Globus pallidus (tissue), 1 donor: ENCODE data around the gene ELL2.

ENCODE experiments used
- DNase-seq: peaks from one replicate; pipeline ENCODE4 v3.0.0-alpha.2; 2015; ENCODE audit warnings: low spot score

Gene ELL2

GRCh38 chr5:95961617-95962474 is at the start of gene ELL2:
TSS of gene ELL2 (minus strand) at chr5:95961851. CDS start at chr5:95961721, 130 bp downstream.
- DNase-seq: peak; percentile 98

- DNase-seq: no peak
Observed at GRCh38 chr5:96008987-96009647, 47.5 kb upstream of the ELL2 start.

GRCh38 chr5:96008487-96008886 is 46.8 kb upstream of the ELL2 start:
- no peak for DNase-seq

GRCh38 chr5:96007051-96007450 is 45.4 kb upstream of the ELL2 start:
- no peak for DNase-seq

- DNase-seq: no peak
Observed at GRCh38 chr5:96006291-96006690, 44.6 kb upstream of the ELL2 start.

- DNase-seq: no peak
Observed at GRCh38 chr5:96004754-96005153, 43.1 kb upstream of the ELL2 start.

GRCh38 chr5:96004087-96004486 is 42.4 kb upstream of the ELL2 start:
- no peak for DNase-seq

- no peak for DNase-seq
Observed at GRCh38 chr5:96001262-96001661, 39.6 kb upstream of the ELL2 start.

GRCh38 chr5:96000308-96000707 is 38.7 kb upstream of the ELL2 start:
- no peak for DNase-seq

- DNase-seq: no peak
Observed at GRCh38 chr5:95996904-95997723, 35.5 kb upstream of the ELL2 start.

- no peak for DNase-seq
Observed at GRCh38 chr5:95995962-95996489, 34.4 kb upstream of the ELL2 start.

- DNase-seq: no peak
Observed at GRCh38 chr5:95993776-95994175, 32.1 kb upstream of the ELL2 start.

GRCh38 chr5:95993266-95993665 is 31.6 kb upstream of the ELL2 start:
- no peak for DNase-seq

- DNase-seq: no peak
Observed at GRCh38 chr5:95989283-95990048, 27.8 kb upstream of the ELL2 start.

GRCh38 chr5:95988877-95989276 is 27.2 kb upstream of the ELL2 start:
- no peak for DNase-seq

GRCh38 chr5:95988094-95988493 is 26.4 kb upstream of the ELL2 start:
- no peak for DNase-seq

- no peak for DNase-seq
Observed at GRCh38 chr5:95986937-95987520, 25.4 kb upstream of the ELL2 start.

- no peak for DNase-seq
Observed at GRCh38 chr5:95986001-95986400, 24.4 kb upstream of the ELL2 start.

- no peak for DNase-seq
Observed at GRCh38 chr5:95985249-95985648, 23.6 kb upstream of the ELL2 start.

- no peak for DNase-seq
Observed at GRCh38 chr5:95984287-95984938, 22.8 kb upstream of the ELL2 start.

GRCh38 chr5:95983509-95983908 is 21.9 kb upstream of the ELL2 start:
- DNase-seq: no peak
